ENCODE measurements around the gene DDX25.

DDX25 gene

GRCh38 chr11:125939081-125939521 lies 34.8 kb downstream of the DDX25 start:
- no peak for DNase-seq

DNA sequence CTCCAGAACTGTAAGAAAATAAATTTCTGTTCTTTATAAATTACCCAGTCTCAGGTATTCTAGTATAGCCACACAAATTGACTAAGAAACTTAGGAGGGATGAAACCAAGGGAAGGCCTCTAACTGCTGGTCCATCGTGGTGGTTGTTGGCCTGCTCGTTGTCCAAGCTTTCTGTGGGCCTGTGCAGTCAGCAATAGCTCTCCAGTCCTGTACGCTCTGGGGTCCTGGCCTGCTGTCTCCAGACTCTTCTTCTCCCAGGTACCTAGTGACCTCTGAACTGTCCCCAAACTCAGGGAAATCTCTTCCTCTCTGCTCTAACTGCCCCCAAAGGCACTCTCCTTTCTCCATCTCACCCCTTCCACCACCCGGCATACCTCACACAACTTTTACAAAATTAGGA lies 35.8 kb downstream of the DDX25 start:
- no peak for DNase-seq

DNA sequence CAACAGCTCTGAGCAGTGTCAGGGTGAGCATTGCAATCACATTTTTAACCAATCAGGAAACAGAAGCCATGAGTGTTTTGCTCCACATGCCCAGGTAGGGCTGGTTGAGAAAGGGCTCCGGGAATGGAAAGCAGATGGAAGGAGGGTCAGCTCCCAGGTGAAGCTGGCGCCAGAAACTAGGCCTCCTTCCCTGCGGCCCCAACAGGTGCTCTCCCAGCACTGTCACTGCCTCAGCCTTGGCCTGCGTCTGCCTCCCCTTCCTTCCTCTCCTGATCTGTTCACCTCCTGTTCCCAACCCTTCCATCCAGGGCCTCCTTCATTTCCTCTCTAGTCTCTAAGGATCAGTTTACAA lies 36.9 kb downstream of the DDX25 start:
- DNase-seq = no peak

DNA sequence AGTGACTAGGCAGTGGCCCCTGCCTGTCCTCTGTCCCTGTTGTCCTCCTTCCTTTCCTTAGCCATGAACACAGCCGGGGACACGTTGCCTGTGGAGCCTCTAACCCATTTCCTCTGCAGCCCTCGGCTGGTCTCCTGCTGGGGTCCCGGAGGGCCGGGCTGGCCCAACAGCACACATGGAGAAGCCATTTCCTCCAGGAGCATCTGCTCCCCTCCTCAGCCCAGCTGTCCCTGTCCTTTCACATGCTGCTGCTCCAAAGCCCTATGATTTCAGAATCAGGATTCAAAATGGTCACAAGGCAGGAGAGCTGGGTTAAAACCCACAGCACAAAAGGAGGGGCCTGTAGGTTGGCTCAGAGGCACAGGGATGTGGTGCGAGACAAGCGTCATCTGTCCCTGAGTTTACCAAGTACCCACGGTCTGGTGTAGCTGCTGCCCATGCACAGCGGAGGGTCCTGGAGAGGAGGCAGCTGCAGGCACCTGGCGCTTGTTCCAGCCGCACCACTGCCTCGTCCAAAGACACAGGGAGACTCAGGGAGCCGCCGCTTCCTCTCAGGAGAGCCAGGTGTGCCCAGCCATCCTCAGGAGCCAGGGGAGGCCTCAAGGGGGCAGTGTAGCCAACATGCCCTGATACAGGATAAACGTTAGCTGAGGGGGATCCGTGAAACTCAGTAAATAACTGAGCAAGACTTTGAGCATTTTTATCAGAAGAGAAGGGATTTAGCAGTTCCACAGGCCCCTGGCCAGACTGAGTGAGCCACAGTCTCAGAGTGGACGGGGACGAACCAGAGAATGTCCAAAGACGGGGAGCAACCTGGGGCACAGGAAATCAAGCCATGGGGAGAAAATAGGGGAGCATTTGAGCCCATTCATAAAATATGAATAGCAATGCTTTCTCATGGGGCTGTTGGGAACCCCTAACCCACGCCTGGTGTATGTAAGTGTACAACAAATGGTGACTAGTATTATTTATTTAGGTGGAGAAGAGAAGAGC lies 37.6 kb downstream of the DDX25 start:
- peak; percentile 76 for DNase-seq

- no peak for DNase-seq
Observed at GRCh38 chr11:125942771-125943428, 38.6 kb downstream of the DDX25 start.

- DNase-seq = no peak
Observed at GRCh38 chr11:125943661-125944349, 39.5 kb downstream of the DDX25 start.

DNA sequence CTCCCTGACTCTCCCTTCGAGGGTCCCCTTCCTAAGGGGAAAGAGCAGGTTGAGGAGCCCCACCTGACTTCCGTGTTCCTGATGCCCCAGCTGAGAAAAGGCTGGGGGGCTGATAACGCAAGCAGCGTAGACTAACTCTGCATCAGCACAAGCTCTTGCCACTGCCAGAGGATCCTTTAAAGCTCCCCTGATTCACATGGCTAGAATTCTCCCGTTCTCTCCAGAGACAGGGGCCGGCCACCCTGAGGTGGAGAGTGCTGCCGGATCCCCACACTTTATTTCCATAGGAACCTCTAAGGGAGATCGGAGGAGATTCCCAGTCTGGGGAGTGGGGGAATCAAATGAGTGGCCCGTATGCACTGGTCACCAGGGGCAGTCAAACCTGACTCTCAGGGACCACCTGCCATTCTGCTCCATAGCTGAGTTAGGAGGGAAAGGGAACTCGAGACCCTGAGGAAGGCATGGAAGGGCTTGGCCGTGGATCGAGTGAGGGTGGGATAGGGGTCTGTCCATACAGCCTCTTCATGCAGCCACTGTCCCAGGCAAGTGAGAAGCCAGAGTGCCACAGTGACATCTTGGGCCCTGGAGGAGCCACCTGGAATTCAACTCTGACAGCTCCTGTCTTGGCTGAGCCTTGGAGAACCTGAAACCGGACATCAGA lies 40.2 kb downstream of the DDX25 start:
- DNase-seq = no peak

DNA sequence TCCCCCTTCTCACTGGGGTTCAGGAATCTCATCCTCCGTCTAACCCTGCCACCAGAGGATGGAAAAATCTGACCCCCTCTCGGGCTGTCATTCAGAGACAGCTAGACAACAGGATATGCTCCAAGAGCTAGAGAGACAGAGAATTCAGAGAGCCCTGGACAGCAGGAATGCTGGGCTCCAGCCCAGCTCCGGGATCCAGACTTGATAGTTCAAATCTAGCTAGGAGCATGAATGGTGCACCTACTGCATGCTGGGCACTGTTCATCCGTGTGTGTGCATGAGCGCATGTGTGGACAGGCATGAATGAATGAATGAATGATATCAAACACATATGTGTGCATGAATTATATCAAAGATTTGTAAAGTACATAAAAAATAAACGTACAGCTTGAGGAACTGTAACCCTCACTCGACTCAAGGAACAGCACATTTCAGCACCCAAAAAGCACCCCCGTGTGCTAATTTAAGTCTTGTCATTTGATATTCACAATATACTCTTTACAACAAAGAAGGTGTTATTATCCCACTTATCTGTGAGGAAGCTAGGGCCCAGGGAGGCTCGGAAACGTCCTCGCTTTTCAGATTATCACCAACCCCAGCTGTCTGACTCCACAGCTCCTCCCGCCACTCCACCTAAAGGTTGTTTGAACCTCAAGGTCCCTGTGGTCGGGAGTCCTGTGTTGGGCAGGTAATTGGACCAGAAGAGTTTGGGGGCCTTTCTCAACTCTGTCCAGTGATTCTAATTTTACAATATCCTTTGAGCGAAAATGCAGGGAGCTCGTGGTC lies 40.9 kb downstream of the DDX25 start:
- no peak for DNase-seq

DNA sequence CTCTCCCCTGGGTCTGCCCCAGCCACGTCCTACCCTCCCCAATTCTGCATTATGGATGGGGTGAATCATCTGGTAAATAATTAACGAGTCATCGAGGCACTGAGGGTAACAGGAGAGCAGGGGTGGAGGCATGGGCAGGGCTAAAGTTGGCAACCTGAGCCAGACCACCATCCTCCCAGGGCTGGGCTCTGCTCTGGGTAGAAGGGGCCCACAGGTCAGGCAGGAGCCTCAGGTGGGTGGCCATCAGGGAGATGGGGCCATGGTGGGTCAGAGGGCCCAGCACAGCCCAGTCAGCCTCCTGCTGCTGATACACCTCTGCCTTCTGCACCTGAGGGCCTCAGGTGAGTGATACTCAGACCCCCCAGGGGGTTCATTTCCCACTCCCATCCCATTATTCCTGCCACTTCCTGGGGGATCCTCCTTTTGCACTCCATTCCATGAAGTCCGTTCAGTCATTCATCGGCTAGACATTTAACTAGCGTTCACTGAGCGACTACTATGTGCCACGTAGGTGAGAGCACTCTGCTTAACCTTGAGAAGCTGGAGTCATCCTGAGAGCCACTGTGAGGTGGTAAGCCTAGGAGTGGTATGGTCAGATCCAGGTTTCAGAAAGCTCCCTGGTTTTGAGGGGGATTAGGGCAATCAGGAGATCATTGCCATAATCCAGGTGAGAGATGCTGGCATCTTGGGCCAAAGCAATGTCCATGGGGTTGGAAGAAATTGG lies 41.7 kb downstream of the DDX25 start, which contains the start of gene VSIG10L2:
TSS of gene VSIG10L2 (plus strand) at position 248 of the 724 bp plus-strand sequence. CDS start at position 260, 12 bp downstream.
- no peak for DNase-seq

- no peak for DNase-seq
Observed at GRCh38 chr11:125946712-125947418, 42.6 kb downstream of the DDX25 start.

GRCh38 chr11:125947419-125948277 lies 43.3 kb downstream of the DDX25 start:
- no peak for DNase-seq

- DNase-seq = no peak
Observed at GRCh38 chr11:125948278-125949051, 44.2 kb downstream of the DDX25 start.

DNA sequence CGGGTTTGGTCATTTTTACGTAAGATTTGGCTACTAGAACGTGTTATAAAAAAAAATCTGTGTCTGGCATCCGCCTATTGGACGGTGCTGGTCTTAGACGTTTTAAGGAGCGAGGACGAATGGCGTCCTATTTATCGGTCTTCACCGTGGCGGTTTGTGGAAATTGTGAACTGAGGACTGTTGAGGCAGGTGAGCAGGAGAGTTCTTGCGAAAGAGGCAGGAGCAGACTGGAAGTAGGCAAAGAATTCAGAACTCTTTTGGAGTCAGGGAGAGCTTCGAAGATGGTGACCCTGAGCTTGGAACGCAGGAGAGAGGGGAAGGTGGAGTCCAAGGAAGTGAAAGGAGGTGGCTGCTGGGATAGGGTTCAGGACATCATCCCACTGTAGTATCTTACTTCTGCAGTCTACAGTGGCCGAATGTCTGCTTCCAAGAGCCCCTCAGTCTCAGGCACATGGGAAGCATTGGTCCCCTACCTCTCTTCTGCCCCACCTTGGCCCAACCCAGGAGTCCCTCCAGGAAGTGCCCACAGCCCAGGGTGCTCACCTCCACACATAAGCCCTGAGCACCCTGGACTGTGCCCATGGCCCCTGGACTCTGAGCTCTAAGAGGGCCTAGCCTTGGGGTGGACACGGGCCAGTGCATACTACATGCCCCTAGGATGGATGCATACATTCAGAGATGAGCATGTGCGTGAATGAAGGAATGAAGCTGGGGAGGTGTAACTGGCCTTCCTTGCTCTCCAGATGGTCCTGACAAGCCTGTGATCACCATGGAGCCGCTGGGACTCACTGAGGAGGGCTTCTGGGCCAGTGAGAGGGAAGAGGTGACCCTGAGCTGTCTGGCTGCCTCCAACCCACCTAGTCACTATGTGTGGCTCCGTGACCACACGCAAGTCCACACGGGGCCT lies 45.2 kb downstream of the DDX25 start:
- no peak for DNase-seq

DNA sequence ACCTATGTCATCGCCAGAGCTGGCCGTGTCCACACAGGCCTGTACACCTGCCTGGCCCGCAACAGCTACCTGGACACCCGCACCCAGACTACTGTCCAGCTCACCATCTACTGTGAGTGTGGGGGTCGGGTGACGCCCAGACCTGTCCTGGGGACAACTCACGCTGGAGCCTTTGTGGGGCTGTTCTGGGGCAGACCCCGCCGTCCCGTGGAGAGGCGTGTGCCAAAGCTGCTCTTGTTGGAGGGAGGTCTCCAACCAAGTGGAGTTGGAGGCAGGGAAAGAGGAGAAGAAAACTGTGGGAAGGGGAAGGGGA lies 45.8 kb downstream of the DDX25 start:
- no peak for DNase-seq

GRCh38 chr11:125950696-125951651 lies 46.7 kb downstream of the DDX25 start:
- no peak for DNase-seq

DNA sequence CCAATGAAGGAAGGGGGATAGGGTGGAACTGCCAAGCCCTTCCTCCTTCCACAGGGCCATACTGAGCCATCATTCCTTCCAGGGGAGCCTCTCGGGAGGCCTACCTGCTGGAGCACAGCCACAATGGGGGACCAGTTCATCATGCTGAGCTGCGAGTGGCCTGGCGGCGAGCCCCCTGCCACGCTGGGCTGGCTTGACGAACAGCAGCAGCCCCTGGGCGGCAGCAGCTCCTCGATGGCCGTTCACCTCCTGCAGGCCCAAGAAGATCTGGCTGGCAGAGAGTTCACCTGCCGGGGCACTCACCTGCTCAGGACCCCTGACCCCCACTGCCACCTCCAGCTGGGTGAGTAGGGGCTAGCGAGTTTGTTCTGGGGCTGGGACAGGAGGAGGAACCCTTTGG lies 47.4 kb downstream of the DDX25 start:
- no peak for DNase-seq

- no peak for DNase-seq
Observed at GRCh38 chr11:125952559-125952958, 48.3 kb downstream of the DDX25 start.
